ENCODE measurements around the gene POLE.

DNA sequence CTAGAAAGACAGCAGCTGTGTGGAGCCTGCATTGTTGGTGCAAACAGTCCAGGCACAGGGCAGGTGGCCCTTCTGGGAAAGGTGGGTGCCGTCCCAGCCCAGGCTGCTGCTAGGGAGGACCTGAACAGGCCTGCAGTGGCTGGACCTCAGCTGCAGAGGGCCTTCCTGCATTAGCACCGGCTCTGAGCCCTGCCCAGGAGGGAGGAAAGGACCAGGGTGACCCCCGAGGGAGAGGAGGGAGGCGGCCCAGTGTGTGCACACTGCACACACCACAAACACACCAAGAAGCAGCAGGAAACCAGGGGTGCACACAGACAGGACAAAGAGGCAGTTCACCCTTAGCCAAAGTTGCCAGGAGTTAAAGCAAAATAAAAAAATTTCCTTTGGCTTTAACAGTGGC is 15.5 kb upstream of the POLE start:
- no peak for TF ChIP-seq CTCF (tag by site-specific recombination; IDR thresholded peaks at IDR 0.05)
- no peak for TF ChIP-seq ZNF140 (tag by site-specific recombination; IDR thresholded peaks at IDR 0.05)
- TF ChIP-seq, protein P1, sequence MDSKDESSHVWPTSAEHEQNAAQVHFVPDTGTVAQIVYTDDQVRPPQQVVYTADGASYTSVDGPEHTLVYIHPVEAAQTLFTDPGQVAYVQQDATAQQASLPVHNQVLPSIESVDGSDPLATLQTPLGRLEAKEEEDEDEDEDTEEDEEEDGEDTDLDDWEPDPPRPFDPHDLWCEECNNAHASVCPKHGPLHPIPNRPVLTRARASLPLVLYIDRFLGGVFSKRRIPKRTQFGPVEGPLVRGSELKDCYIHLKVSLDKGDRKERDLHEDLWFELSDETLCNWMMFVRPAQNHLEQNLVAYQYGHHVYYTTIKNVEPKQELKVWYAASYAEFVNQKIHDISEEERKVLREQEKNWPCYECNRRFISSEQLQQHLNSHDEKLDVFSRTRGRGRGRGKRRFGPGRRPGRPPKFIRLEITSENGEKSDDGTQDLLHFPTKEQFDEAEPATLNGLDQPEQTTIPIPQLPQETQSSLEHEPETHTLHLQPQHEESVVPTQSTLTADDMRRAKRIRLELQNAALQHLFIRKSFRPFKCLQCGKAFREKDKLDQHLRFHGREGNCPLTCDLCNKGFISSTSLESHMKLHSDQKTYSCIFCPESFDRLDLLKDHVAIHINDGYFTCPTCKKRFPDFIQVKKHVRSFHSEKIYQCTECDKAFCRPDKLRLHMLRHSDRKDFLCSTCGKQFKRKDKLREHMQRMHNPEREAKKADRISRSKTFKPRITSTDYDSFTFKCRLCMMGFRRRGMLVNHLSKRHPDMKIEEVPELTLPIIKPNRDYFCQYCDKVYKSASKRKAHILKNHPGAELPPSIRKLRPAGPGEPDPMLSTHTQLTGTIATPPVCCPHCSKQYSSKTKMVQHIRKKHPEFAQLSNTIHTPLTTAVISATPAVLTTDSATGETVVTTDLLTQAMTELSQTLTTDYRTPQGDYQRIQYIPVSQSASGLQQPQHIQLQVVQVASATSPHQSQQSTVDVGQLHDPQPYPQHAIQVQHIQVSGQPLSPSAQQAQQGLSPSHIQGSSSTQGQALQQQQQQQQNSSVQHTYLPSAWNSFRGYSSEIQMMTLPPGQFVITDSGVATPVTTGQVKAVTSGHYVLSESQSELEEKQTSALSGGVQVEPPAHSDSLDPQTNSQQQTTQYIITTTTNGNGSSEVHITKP (tag by site-specific recombination; IDR thresholded peaks at IDR 0.05): no peak
- TF ChIP-seq ZNF701 (tag by site-specific recombination; IDR thresholded peaks at IDR 0.05): no peak

All from HEK293 (cell line).